KMS-11 (cell line): Measurements from ENCODE around the gene PNRC2.
"Not testable (repeated sequence)": the region's sequence is repeated elsewhere in the genome, so short reads cannot be mapped to it uniquely, and the experiment has no call there.

Experiments
- H2AFZ ChIP-seq: fragments of 200-600 bp; sonication (generic); 2 replicates; pipeline ENCODE4 v1.6.1; 2016; ENCODE audit warnings: antibody characterized with exemption, mixed run types, low read depth
- H3K27ac ChIP-seq: fragments of 200-600 bp; sonication (generic); 2 replicates; pipeline ENCODE4 v1.6.1; 2016; ENCODE audit warnings: mild to moderate bottlenecking, mixed run types
- H3K27me3 ChIP-seq: fragments of 200-600 bp; sonication (generic); 2 replicates; pipeline ENCODE4 v1.6.1; 2017; ENCODE audit warnings: mild to moderate bottlenecking, low read depth, mixed run types, moderate library complexity; ENCODE audit not compliant: insufficient read depth
- H3K36me3 ChIP-seq: fragments of 200-600 bp; sonication (generic); 2 replicates; pipeline ENCODE4 v1.6.1; 2017; ENCODE audit warnings: mild to moderate bottlenecking, mixed run types; ENCODE audit not compliant: insufficient read depth
- H3K4me1 ChIP-seq: fragments of 200-600 bp; sonication (generic); 2 replicates; pipeline ENCODE4 v1.6.1; 2016; ENCODE audit warnings: mild to moderate bottlenecking, low read depth, mixed run types; ENCODE audit not compliant: poor library complexity, severe bottlenecking
- H3K4me2 ChIP-seq: fragments of 200-600 bp; sonication (generic); 2 replicates; pipeline ENCODE4 v1.7.0; 2016; ENCODE audit warnings: mild to moderate bottlenecking, mixed run types
- H3K4me3 ChIP-seq: fragments of 200-600 bp; sonication (generic); IDR thresholded peaks from 2 replicates; pipeline ENCODE4 v1.6.1; 2017; ENCODE audit warnings: low read depth, low read length, mixed read lengths; ENCODE audit not compliant: insufficient read depth
- H3K79me2 ChIP-seq: fragments of 200-600 bp; sonication (generic); 2 replicates; pipeline ENCODE4 v1.6.1; 2016; ENCODE audit warnings: low read depth, mixed run types; ENCODE audit not compliant: insufficient read depth
- H3K9ac ChIP-seq: fragments of 200-600 bp; sonication (generic); 2 replicates; pipeline ENCODE4 v1.6.1; 2016; ENCODE audit warnings: mild to moderate bottlenecking, mixed run types
- H4K20me1 ChIP-seq: fragments of 200-600 bp; sonication (generic); 2 replicates; pipeline ENCODE4 v1.6.1; 2016; ENCODE audit warnings: mild to moderate bottlenecking, mixed run types; ENCODE audit not compliant: insufficient read depth
- CTCF ChIP-seq: fragments of 200-600 bp; sonication (generic); conservative IDR thresholded peaks from 2 replicates; pipeline ENCODE4 v1.6.1; 2017; ENCODE audit warnings: low read depth, mild to moderate bottlenecking, antibody characterized with exemption, low read length, moderate library complexity, mixed read lengths

PNRC2 gene

GRCh38 chr1:23989263-23989662, 29.6 kb downstream of the PNRC2 start:
- Histone ChIP-seq H4K20me1 (no peaks in the 10 kb centered on the region), H3K79me2 (no peaks in the 10 kb centered on the region), H3K4me2 (no peak overlapping the region)

GRCh38 chr1:23992011-23992410, 32.4 kb downstream of the PNRC2 start:
- H3K36me3 ChIP-seq, H3K4me1 ChIP-seq, H4K20me1 ChIP-seq, H3K4me3 ChIP-seq, H3K27ac ChIP-seq, H3K9ac ChIP-seq, H3K79me2 ChIP-seq, H3K27me3 ChIP-seq, H3K4me2 ChIP-seq, H2AFZ ChIP-seq: not testable (repeated sequence)

More at GRCh38 chr1:23989263-23989662, 29.6 kb downstream of the PNRC2 start:
- no peak for TF ChIP-seq CTCF
- Histone ChIP-seq H2AFZ (no peak overlapping the region), H3K27ac (no peak overlapping the region), H3K36me3 (no peaks in the 10 kb centered on the region), H3K9ac (no peak overlapping the region), H3K4me3 (no peak overlapping the region), H3K27me3 (no peaks in the 10 kb centered on the region), H3K4me1 (no peaks in the 10 kb centered on the region)

- no peaks in the 10 kb centered on the region for H3K27me3 ChIP-seq
- H4K20me1 ChIP-seq, result no peaks in the 10 kb centered on the region
- H3K9ac ChIP-seq, result no peak overlapping the region
- H3K36me3 ChIP-seq, result no peaks in the 10 kb centered on the region
- H3K4me1 ChIP-seq, result no peaks in the 10 kb centered on the region
- no peak overlapping the region for H3K4me3 ChIP-seq
- no peak overlapping the region for H3K27ac ChIP-seq
- H3K79me2 ChIP-seq, result no peaks in the 10 kb centered on the region
- H2AFZ ChIP-seq, result no peak overlapping the region
- no peak for TF ChIP-seq CTCF
- H3K4me2 ChIP-seq, result no peak overlapping the region
Observed at GRCh38 chr1:23995431-23995837, 35.8 kb downstream of the PNRC2 start.

DNA sequence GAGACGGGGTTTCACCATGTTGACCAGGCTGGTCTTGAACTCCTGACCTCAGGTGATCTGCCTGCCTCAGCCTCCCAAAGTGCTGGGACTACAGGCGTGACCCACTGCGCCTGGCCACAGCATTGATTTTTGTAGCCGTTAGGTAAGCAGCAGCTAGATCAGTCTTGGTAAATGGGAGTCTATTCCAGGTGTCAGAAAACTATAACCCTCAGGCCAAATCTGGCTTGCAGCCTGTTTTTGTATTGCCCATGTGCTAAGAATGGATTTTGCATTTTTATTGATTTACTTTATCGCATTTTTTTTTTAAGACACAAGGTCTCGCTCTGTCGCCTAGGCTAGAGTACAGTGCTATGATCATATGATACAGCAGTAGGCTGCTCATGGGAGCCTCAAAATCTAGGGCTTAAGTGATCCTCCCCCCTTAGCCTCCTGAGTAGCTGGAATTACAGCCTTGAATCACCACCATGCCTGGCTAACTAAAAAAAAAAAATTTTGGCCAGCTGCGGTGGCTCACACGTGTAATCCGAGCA, 37.1 kb downstream of the PNRC2 start:
- Histone ChIP-seq H3K4me1 (no peaks in the 10 kb centered on the region), H4K20me1 (no peaks in the 10 kb centered on the region), H3K36me3 (no peaks in the 10 kb centered on the region), H3K27ac (no peak overlapping the region), H3K9ac (no peak overlapping the region), H3K27me3 (no peaks in the 10 kb centered on the region), H3K79me2 (no peaks in the 10 kb centered on the region), H3K4me3 (no peak overlapping the region), H2AFZ (no peak overlapping the region), H3K4me2 (no peak overlapping the region)
- TF ChIP-seq CTCF, result no peak

DNA sequence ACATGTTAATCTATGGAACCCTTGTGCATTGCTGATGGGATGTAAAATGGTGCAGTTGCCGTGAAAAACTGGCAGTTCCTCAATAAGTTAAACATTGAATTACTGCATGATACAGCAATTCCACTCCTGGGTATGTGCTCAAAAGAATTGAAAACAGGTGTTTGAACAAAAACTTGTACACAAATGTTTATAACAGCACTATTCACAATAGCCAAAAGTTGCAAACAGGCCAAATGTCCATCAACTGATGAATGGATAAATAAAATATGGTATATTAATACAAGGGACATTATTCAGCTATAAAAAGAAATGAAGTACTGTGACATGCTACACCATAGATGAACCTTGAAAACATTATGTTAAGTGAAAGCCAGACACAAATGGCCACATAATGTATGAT, 38.2 kb downstream of the PNRC2 start:
- H3K4me3 ChIP-seq, result no peak overlapping the region
- H3K27ac ChIP-seq, result no peak overlapping the region
- no peak overlapping the region for H3K9ac ChIP-seq
- H2AFZ ChIP-seq, result no peak overlapping the region
- no peaks in the 10 kb centered on the region for H3K27me3 ChIP-seq
- H3K79me2 ChIP-seq, result no peaks in the 10 kb centered on the region
- no peak overlapping the region for H3K4me2 ChIP-seq
- H3K4me1 ChIP-seq, result no peaks in the 10 kb centered on the region
- no peak for TF ChIP-seq CTCF
- H4K20me1 ChIP-seq, result no peaks in the 10 kb centered on the region
- no peaks in the 10 kb centered on the region for H3K36me3 ChIP-seq
